Keratinocyte (primary cell): Measurements from ENCODE around the gene TMEM26. TPM values are rescaled to one million over a fixed set of nuclear protein-coding genes. Genes with fewer than 3 reads are reported as not detected.

Source experiments
- DNase-seq: peaks from one replicate; pipeline ENCODE4 v3.0.0-alpha.2; 2011; ENCODE audit warnings: low read depth, missing footprints, low spot score
- FAIRE-seq: peaks from 2 replicates; lab custom pipeline; 2011; peaks lifted over from hg19 to GRCh38; lab: Jason Lieb, UNC
- H2AFZ ChIP-seq: 2 replicates; pipeline ENCODE4 v1.6.0; 2012; ENCODE audit warnings: low read length, control low read depth, inconsistent platforms; ENCODE audit not compliant: control insufficient read depth
- H3K27ac ChIP-seq: 2 replicates; pipeline ENCODE4 v1.5.1; 2011; ENCODE audit warnings: low read length; ENCODE audit not compliant: control insufficient read depth, insufficient read depth
- H3K27me3 ChIP-seq: 3 replicates; pipeline ENCODE4 v1.6.0; 2011; ENCODE audit warnings: low read length; ENCODE audit not compliant: control insufficient read depth, insufficient read depth; ENCODE audit errors: extremely low read depth
- H3K36me3 ChIP-seq, 2 experiments: 2 replicates in 1 of 2; 3 replicates in 1 of 2; pipeline ENCODE4 v1.5.1; 2011; ENCODE audit warnings: low read length in 2 of 2, mild to moderate bottlenecking in 1 of 2; ENCODE audit not compliant: control insufficient read depth in 2 of 2, insufficient read depth in 2 of 2; ENCODE audit errors: extremely low read depth in 1 of 2
- H3K4me1 ChIP-seq: 3 replicates; pipeline ENCODE4 v1.5.1; 2011; ENCODE audit warnings: low read length; ENCODE audit not compliant: control insufficient read depth, insufficient read depth; ENCODE audit errors: extremely low read depth
- H3K4me2 ChIP-seq: 3 replicates; pipeline ENCODE4 v1.6.0; 2011; ENCODE audit warnings: low read depth, low read length; ENCODE audit not compliant: control insufficient read depth, insufficient read depth; ENCODE audit errors: extremely low read depth
- H3K4me3 ChIP-seq, 3 experiments: fragments of 200-600 bp in 1 of 3; sonication (generic) in 1 of 3; 2 replicates in 2 of 3; 3 replicates in 1 of 3; pipeline ENCODE4 v1.5.1; 2011 to 2016; ENCODE audit warnings: low read length in 3 of 3, mild to moderate bottlenecking in 3 of 3, control low read depth in 2 of 3, inconsistent platforms in 1 of 3, low read depth in 1 of 3, mixed read lengths in 1 of 3, mixed run types in 1 of 3, moderate library complexity in 1 of 3; ENCODE audit not compliant: control insufficient read depth in 2 of 3, insufficient read depth in 2 of 3; ENCODE audit errors: extremely low read depth in 1 of 3
- H3K79me2 ChIP-seq: 2 replicates; pipeline ENCODE4 v1.6.0; 2012; ENCODE audit warnings: low read length; ENCODE audit not compliant: control insufficient read depth, insufficient read depth
- H3K9ac ChIP-seq: 3 replicates; pipeline ENCODE4 v1.6.0; 2011; ENCODE audit warnings: low read length; ENCODE audit not compliant: control insufficient read depth, insufficient read depth; ENCODE audit errors: extremely low read depth
- H3K9me1 ChIP-seq: 3 replicates; pipeline ENCODE4 v1.6.0; 2011; ENCODE audit warnings: low read length; ENCODE audit not compliant: control insufficient read depth, insufficient read depth; ENCODE audit errors: extremely low read depth
- H3K9me3 ChIP-seq: 2 replicates; pipeline ENCODE4 v1.5.1; 2012; ENCODE audit warnings: low read depth, low read length; ENCODE audit not compliant: control insufficient read depth
- H4K20me1 ChIP-seq: 3 replicates; pipeline ENCODE4 v1.6.0; 2011; ENCODE audit warnings: low read length; ENCODE audit not compliant: control insufficient read depth, insufficient read depth; ENCODE audit errors: extremely low read depth
- EZH2 ChIP-seq: IDR thresholded peaks from one replicate; pipeline ENCODE4 v1.6.1; 2012; ENCODE audit warnings: inconsistent platforms, mild to moderate bottlenecking, low read length, moderate library complexity
- dilution Hi-C: fragments of 300-500 bp; cut with MboI; formaldehyde crosslinking; loops from one replicate; pipeline ENCODE4 v1.7.0; 2020; ENCODE audit warnings: low sequenced_read_pairs; ENCODE audit not compliant: extremely low pct_ligation_motif_present
- polyA plus RNA-seq, 5 experiments: library from polyadenylated mRNA; depleted of rRNA in 3 of 5; stranded (reverse) in 3 of 5; stranded (forward) in 1 of 5; unstranded in 1 of 5; fragments of >200 nt; gene quantifications; 1 replicate in 1 of 5; 2 replicates in 3 of 5; 3 replicates in 1 of 5; pipeline versions ENCODE4 v1.2.1 to v1.2.3, GENCODE V29; 2011 to 2012; ENCODE audit warnings: missing spikeins in 2 of 5, low read depth in 1 of 5, low replicate concordance in 1 of 5
- TF ChIP-seq, protein P1 (sequence below), 3 experiments: IDR thresholded peaks in 1 of 3; conservative IDR thresholded peaks in 1 of 3; optimal IDR thresholded peaks in 1 of 3; 2 replicates in 2 of 3; 3 replicates in 1 of 3; pipeline versions ENCODE3 to v1.5.1; 2011; ENCODE audit warnings: low read length in 3 of 3, mild to moderate bottlenecking in 3 of 3, moderate library complexity in 2 of 3, control low read depth in 1 of 3, inconsistent platforms in 1 of 3; ENCODE audit not compliant: insufficient read depth in 2 of 3; ENCODE audit errors: extremely low read depth in 1 of 3

Gene TMEM26
- polyA plus RNA-seq, 1 donor (not counting 4 experiments of a cell fraction or from before 2014, with no cell fraction given), result not detected

DNA sequence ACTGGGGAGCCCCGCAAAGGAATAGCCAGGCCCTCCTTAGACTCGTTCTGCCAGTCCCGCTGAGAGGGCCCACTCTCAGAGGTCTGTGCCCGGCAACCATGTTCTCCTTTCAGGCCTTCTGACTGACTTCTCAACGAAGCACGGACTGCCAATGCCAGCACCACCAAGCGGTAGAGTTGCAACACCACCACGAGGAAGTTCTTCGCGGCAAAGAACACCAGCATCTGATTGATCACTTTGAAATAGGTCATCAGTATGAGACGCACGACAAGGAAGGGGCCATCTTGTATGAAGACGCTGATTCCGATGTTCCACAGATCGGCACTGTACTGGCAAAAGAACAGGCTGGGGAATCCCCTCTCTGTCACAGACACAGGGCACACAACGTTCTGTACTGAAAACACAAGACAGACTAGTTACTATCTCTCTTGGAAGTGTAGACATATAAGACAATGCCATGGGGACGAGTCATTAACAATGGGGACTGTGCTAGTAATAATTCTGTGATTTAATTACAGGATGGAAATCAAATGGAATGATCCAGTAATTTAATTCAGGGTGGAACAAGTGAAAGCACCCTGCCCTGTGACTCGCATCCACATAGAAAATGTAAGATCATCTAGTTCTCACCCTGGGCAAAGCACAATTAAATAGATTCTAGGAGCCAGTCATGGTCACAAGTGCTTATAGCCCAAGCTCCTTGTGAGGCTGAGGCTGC, 42.7 kb downstream of the TMEM26 start:
- no peaks in the 10 kb centered on the region for H3K36me3 ChIP-seq
- no peak overlapping the region for H3K27ac ChIP-seq
- no peaks in the 10 kb centered on the region for H3K4me1 ChIP-seq
- H3K79me2 ChIP-seq, result no peaks in the 10 kb centered on the region
- TF ChIP-seq, protein P1, sequence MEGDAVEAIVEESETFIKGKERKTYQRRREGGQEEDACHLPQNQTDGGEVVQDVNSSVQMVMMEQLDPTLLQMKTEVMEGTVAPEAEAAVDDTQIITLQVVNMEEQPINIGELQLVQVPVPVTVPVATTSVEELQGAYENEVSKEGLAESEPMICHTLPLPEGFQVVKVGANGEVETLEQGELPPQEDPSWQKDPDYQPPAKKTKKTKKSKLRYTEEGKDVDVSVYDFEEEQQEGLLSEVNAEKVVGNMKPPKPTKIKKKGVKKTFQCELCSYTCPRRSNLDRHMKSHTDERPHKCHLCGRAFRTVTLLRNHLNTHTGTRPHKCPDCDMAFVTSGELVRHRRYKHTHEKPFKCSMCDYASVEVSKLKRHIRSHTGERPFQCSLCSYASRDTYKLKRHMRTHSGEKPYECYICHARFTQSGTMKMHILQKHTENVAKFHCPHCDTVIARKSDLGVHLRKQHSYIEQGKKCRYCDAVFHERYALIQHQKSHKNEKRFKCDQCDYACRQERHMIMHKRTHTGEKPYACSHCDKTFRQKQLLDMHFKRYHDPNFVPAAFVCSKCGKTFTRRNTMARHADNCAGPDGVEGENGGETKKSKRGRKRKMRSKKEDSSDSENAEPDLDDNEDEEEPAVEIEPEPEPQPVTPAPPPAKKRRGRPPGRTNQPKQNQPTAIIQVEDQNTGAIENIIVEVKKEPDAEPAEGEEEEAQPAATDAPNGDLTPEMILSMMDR (optimal IDR thresholded peaks at IDR 0.05 in 1 of 3, IDR thresholded peaks at IDR 0.05 in 1 of 3, conservative IDR thresholded peaks at IDR 0.05 in 1 of 3; ENCODE audit: extremely low read depth in 1 of 3, insufficient read depth in 2 of 3, low read length in 3 of 3), result no peak
- no peak for TF ChIP-seq EZH2
- no peak overlapping the region for H3K4me2 ChIP-seq
- no peak overlapping the region for H2AFZ ChIP-seq
- dilution Hi-C loops, result no loop called here
- no peak for DNase-seq
- H3K27me3 ChIP-seq, result no peaks in the 10 kb centered on the region
- H4K20me1 ChIP-seq, result no peaks in the 10 kb centered on the region
- H3K9ac ChIP-seq, result no peak overlapping the region
- no peak overlapping the region for H3K4me3 ChIP-seq
- H3K9me3 ChIP-seq, result no peaks in the 10 kb centered on the region
- H3K9me1 ChIP-seq, result no peaks in the 10 kb centered on the region
- FAIRE-seq, result no peak

GRCh38 chr10:61409157-61409556, 44.0 kb downstream of the TMEM26 start:
- TF ChIP-seq, protein P1 (optimal IDR thresholded peaks at IDR 0.05 in 1 of 3, IDR thresholded peaks at IDR 0.05 in 1 of 3, conservative IDR thresholded peaks at IDR 0.05 in 1 of 3; ENCODE audit: extremely low read depth in 1 of 3, insufficient read depth in 2 of 3, low read length in 3 of 3), result no peak
- no peak for TF ChIP-seq EZH2

More at GRCh38 chr10:61409157-61409556, 44.0 kb downstream of the TMEM26 start:
- no peaks in the 10 kb centered on the region for H3K79me2 ChIP-seq
- H3K4me3 ChIP-seq, result no peak overlapping the region
- DNase-seq (no peak), FAIRE-seq (no peak)
- dilution Hi-C loops, result no loop called here
- no peaks in the 10 kb centered on the region for H3K4me1 ChIP-seq
- no peaks in the 10 kb centered on the region for H3K9me1 ChIP-seq
- no peak overlapping the region for H3K4me2 ChIP-seq
- H3K9me3 ChIP-seq, result no peaks in the 10 kb centered on the region
- no peaks in the 10 kb centered on the region for H3K36me3 ChIP-seq
- H4K20me1 ChIP-seq, result no peaks in the 10 kb centered on the region
- H3K27me3 ChIP-seq, result no peaks in the 10 kb centered on the region
- no peak overlapping the region for H3K9ac ChIP-seq
- no peak overlapping the region for H2AFZ ChIP-seq
- no peak overlapping the region for H3K27ac ChIP-seq
